ENCODE data around the gene HTT.

Gene HTT

GRCh38 chr4:3250438-3250955 is 176.0 kb downstream of the HTT start:
- DNase-seq (ENCODE audit: low read depth): no peak

DNA sequence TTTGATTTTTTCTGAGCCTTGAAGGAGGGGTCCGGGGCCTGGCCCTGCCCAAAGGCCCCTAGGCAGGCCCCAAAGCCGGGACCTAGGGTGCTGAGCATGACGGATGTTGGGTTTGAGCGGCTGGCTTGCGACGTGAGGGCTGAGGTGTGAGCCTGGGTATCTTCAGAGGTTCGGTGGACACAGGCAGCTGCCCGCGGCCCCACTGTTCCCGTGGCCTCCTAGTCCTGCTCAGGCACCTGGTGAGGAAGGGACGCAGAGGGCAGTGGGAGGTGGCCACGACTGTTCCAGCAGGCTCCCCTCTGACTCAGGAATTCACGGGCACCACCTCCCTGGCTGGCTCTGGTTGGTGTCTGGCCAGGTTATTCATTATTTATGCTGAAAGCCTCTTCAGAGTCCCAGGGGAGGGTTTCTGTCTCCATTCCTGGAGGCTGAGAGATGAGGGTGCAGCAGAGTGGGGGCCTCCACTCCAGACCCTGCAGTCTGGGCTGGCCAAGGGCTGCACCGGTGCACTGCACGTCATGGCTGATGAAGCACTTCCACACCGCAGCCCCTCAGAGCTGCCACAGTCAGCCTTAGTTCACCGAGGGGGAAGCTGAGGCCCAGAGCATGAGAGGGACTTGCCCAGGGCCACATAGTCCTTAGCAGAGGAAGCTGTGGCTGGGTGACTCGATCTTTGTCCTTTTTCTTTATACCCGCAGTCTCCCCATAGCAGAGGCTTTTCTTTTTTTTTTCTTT is 176.6 kb downstream of the HTT start:
- no peak for DNase-seq (ENCODE audit: low read depth)

DNA sequence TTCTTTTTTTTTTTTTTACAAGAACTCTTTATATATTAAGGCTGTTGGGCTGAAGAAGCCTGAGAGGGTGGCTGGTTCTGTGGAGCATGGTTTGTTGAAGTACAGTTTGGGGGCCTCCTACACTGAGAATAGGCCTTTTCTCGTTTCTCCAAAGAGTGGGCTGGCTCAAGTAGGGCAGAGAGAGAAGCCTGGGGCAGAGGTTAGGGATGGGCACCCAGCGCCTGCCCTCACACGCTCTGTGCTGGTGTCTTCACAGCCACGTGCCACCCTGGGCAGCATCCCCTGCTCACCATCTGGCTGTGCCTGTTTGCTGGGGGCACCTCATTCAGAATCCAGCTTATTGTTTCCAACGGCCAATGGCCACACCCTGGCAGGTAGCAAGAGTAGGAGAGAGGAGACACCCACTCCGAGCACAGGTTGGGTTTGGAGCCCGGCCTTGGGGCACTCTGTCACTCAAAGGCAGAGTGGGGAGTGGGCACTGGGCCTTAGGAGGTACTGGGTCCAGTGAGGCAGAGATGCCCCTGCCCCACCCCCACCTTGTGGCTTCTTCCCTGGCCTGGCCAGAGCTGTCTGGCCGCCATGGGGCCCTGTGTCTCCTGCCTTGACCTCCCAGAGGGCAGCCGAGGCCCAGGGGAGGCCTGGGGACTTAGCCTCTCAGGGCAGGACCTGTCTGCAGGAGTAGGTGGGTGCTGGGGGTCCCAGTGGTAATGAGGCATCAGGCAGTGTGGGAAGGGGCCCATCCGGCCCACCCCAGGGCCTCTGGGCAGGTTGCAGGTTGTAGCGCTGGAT is 177.4 kb downstream of the HTT start:
- no peak for DNase-seq (ENCODE audit: low read depth)

- no peak for DNase-seq (ENCODE audit: low read depth)
These were observed 178.0 kb downstream of the HTT start for GRCh38 chr4:3252480-3252828.

DNA sequence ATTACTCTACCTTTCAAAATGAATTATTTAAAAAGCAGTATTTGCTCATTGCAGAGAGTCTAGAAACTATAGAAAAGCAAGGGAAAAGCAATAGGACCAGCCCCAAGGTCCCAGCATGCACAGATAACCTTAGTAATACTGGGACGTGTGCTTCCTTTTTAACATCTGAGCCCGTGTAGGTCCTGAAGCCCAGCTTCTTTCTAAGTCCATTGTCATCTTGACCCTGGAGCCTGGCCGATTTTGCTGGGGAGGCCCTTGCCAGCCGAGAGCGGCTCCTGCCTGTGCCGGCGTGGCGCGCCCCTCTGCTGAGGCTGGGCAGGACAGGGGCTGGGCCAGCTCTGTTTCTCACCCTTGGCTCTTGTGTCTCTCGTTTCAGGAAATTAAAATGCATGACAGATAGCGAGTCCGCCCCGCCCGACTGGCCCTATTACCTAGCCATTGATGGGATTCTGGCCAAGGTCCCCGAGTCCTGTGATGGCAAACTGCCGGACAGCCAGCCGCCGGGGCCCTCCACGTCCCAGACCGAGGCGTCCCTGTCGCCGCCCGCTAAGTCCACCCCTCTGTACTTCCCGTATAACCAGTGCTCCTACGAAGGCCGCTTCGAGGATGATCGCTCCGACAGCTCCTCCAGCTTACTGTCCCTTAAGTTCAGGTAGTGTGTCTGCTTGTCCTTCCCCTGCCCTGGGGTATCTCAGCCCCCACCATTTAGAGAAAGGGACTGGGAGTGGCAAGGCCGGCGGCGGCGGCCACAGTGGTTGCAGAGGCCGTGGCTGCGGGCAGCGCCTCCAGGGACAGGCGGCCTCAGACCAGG is 178.6 kb downstream of the HTT start:
- no peak for DNase-seq (ENCODE audit: low read depth)

GRCh38 chr4:3253808-3254207 is 179.3 kb downstream of the HTT start:
- no peak for DNase-seq (ENCODE audit: low read depth)

DNA sequence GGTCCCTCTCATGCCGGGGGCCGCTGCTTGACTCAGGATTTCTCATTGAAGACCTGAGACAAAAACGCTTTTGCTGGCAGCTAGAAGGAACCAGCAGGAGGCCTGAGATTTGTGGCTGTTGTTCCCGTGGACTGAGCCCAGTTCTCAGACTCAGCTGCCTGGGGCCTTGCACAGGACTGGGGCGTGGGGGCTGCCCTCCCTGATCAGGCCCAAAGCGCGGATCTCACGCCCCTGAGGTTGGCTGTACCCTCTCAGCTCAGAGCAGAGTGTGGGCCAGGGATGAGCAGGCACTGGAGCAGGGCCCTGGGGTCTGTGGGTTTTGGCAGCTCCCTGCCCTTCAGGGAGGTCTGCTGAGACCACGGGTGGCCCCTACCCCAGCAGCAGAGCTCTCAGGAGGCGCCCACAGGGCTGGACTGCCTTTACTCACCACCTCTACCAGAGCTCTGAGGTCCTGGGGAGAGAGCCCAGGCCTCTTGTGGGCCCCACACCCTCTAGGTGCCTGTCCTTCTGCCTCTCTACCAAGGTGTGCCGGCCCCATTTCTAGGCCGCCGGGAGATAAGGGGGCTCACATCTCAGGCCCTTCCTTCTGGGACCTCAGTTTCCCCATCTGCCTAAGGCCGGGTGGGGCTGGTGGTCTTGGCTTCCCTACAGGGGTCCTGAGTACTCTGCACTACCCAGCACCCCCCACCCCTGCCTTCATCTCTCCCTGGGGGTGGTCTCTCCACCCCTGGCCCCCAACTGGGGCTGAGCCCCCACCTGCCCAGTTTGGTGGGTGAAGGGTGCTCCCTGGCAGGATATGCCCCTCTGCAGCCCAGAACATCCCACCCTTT is 180.0 kb downstream of the HTT start:
- DNase-seq (ENCODE audit: low read depth): no peak

GRCh38 chr4:3255611-3256186 is 181.2 kb downstream of the HTT start:
- DNase-seq (ENCODE audit: low read depth): no peak

GRCh38 chr4:3256230-3257102 is 182.0 kb downstream of the HTT start:
- DNase-seq (ENCODE audit: low read depth): no peak

DNA sequence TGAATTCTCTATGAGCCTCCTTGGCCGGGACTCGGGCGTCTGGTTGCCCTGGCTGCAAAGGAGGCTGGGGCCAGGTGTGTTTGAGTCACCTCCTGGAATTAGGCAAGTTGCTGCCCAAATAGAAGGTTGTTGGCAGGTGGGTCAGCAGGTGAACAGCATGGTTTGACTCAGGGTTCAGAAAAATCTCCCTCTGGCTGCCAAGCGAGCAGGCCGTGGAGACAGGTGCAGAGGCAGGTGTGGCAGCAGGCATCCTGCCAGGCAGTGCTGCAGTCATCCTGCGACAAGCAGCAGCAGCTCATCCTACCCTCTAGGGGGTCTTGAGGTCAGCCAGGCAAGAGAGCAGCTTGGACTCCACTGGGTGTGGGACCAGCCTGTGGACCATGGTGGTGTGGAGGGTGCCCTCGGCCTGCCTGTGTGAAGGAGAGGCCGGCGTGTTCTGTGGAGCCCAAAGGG is 182.6 kb downstream of the HTT start:
- DNase-seq (ENCODE audit: low read depth): no peak

DNA sequence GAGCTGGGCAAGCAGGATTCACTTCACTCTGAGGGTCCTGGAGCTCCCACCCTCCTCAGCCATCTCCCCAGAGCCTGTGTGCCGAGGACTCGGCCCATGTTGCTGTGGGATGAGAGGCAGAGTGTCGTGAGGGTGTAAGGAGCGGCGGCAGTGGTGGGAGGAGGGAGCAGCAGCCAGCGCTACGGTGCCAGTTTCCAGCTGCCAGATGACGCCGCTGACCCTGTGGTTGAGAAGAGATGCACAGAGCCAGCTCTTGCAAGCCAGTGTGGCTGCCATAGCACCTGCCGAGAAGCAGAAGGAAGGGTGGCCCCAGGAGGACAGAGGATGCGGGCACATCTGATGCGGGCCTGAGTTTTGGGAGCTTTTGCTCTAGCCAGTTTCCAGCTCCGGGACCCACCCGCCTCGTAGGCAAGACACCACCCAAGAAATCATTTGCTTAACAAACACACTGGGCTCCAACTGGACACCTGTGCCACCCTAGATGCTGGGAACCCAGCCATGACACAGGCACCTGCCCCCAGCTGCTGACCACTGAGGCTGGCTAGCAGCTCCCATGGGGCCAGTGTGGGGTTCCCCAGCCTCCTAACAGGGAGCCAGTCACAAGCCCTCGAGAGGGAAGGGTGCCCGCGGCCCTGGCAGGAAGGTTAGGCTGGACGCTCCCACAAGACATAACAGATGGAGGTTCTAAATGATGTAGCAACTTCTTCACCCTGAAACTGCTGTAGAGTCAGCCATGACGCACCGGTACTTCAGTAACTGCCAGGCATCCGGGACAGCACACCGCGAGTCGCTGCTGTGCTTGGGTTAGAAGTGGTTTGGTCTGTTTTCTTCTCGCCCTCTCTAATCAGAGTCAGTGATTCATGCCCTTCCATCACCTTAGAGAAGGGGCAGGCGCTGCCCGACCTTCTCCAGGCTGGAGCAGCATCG is 183.3 kb downstream of the HTT start:
- no peak for DNase-seq (ENCODE audit: low read depth)

DNA sequence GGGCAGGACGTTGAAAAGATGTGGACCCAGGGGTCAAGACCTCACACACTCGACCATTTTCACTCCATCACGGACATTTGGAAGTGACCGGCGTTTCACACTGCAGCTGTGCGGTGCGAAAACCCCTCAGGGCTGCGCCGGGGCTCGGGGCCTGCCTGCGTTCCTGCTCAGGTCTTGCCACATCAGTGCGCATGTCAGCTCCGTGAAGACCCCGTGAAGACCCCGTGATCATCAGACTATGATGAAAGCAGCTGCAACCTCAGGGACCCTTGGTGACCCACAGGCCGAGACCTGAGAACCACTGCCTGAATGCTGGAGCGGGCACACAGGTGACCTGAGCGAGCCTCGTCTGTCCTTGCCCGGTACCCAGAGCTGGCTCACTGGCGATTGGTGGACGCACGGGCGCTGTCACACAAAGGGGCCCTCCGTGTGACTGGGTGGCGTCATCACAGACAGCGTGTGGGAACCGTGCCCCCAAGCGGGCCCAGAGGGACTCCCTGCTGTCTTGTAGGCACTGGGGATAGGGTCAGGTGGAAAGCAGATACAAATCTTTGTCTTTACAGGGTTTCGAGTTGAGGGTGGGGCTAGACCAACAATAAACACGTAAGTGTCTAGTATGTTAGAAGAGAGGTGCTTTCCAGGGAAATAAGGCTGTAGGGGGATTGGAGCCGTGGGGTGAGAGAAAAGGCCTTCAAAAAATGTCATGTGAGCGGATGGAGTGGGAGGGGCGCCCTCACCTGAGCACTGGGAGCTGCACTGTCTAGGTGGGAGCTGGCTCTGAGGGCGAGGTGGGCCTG is 187.1 kb downstream of the HTT start:
- DNase-seq (ENCODE audit: low read depth): no peak

GRCh38 chr4:3262208-3263052 is 187.9 kb downstream of the HTT start:
- no peak for DNase-seq (ENCODE audit: low read depth)

DNA sequence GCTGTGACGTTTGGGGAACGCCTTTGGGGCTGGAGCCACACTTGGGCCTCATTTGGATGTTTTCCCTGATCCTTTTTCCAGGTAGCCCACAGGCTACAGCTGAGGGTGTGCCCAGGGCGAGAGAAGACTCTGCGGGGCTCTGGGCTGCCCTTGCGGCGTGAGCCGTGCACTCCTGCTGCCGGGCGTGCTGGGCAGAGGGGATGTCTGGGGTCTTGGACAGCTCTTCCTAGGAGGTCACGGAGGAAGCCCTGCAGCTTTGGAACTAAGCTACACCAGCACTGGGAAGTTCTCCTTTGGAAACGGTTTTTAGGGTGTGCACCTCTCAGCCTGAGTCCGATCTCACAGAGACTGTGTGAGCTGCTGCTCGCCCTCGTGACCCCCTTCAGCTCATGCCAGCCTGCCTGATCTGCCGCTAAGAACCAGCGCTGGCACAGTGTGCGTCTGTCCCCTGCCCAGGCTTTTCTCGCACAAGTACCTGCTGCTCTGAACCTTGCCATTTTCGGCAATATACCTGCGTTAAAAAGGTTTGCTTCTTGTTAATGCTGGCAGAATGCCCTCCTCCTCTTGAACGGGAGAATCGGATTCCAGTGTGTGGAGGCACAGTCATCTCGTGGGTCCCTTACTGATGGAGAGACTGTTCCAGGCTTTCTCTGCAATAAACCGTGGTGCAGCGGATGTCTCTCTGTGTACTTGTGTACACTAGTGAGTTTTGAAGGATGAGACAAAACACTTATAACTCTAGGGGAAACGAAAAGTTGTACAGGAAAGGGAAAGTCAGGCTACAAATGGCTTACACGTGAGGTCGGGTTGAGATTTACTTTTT is 188.8 kb downstream of the HTT start:
- DNase-seq (ENCODE audit: low read depth): no peak

DNA sequence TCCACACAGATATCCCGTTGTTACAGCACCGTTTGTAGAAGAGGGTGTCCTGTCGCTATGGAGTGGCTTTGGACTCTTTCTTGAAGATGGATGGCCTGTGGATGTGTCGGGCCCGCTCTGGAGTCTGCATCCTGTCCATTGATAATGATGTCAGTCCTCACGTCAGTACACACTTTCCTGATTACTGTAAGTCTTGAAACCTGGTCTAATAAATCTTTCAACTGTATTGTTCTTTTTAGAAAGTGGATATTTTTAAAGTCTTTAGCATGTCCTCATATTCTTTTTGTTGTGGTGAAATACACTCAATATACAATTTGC is 189.4 kb downstream of the HTT start:
- DNase-seq (ENCODE audit: low read depth): no peak

DNA sequence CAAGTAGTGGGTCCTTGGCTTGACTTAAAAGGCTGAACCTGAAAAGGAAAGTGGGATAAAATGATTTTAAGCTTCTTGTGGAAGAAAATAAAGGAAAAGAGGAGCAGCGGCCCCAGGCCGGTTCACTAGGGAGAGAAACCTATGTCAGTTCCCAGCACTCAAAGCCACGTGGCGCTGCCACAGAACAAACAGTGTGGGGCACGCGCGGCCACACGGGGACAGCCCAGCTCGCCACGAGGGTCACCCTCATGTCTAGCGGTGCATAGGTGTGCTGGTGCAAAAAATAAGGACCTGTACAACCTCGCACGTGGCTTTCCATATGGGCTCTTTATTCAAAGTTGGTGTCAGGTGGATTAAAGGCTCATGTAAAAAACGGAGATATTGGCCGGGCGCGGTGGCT is 191.6 kb downstream of the HTT start:
- no peak for DNase-seq (ENCODE audit: low read depth)
